GM12892 (cell line): ENCODE results near the gene CRYGS.

Source experiments
- POLR2A ChIP-seq: IDR thresholded peaks from 2 replicates; pipeline ENCODE4 v1.6.1; 2011; ENCODE audit warnings: low read depth, low read length, control low read depth
- POLR2AphosphoS5 ChIP-seq: IDR thresholded peaks from 2 replicates; pipeline ENCODE4 v1.6.1; 2011; ENCODE audit warnings: low read depth, low read length, control low read depth

DNA sequence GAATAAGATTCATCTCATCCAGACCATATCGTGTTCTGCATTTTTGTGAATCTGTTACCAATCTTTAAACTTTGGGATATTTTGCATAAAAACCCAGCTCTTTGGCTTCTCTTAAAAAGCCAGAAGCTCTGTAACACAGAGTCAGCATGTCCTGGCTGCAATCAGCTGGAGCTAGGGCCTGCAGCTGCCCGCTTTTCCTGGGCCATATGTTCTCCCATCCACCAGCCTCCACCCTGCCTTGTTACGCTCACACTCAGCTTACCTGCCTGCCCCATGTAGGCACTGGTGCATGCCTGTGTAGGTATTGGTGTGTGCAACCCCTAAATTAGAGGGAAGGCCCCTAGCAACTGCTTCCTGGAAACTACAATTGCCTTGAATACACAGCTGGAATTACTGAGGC is 48.2 kb downstream of the CRYGS start:
- TF ChIP-seq POLR2A (no peak), POLR2AphosphoS5 (no peak)
